NCI-H774 (cell line): Measurements from ENCODE around the gene CACNA1A.
"Not testable (repeated sequence)": the region's sequence is repeated elsewhere in the genome, so short reads cannot be mapped to it uniquely, and the experiment has no call there.

Experiments used
- DNase-seq: peaks from one replicate; lab custom pipeline; 2025; lab: John Stamatoyannopoulos, UW

CACNA1A gene

GRCh38 chr19:13427273-13428051, 78.8 kb downstream of the CACNA1A start:
- no peak for DNase-seq

- DNase-seq, result not testable (repeated sequence)
These were observed 80.4 kb downstream of the CACNA1A start for GRCh38 chr19:13425875-13426274.

GRCh38 chr19:13425151-13425550, 81.1 kb downstream of the CACNA1A start:
- no peak for DNase-seq

- no peak for DNase-seq
These were observed 85.5 kb downstream of the CACNA1A start for GRCh38 chr19:13420780-13421179.

GRCh38 chr19:13417054-13417453, 89.2 kb downstream of the CACNA1A start:
- no peak for DNase-seq

GRCh38 chr19:13411899-13412298, 94.4 kb downstream of the CACNA1A start:
- no peak for DNase-seq

GRCh38 chr19:13410946-13411345, 95.3 kb downstream of the CACNA1A start:
- no peak for DNase-seq

- DNase-seq, result no peak
These were observed 97.3 kb downstream of the CACNA1A start for GRCh38 chr19:13408889-13409518.

GRCh38 chr19:13404236-13404635, 102.0 kb downstream of the CACNA1A start:
- peak; percentile 38 for DNase-seq

- DNase-seq, result no peak
These were observed 104.9 kb downstream of the CACNA1A start for GRCh38 chr19:13401388-13401787.

- DNase-seq, result no peak
These were observed 106.0 kb downstream of the CACNA1A start for GRCh38 chr19:13400296-13400695.

- DNase-seq, result no peak
These were observed 106.5 kb downstream of the CACNA1A start for GRCh38 chr19:13399746-13400145.

- peak; percentile 5 for DNase-seq
These were observed 107.2 kb downstream of the CACNA1A start for GRCh38 chr19:13398780-13399726.

- no peak for DNase-seq
These were observed 108.1 kb downstream of the CACNA1A start for GRCh38 chr19:13398182-13398581.

GRCh38 chr19:13396250-13397080, 109.8 kb downstream of the CACNA1A start:
- no peak for DNase-seq

GRCh38 chr19:13382633-13382938, 123.7 kb downstream of the CACNA1A start:
- DNase-seq, result no peak

GRCh38 chr19:13381827-13382632, 124.2 kb downstream of the CACNA1A start:
- no peak for DNase-seq

GRCh38 chr19:13376537-13376936, 129.7 kb downstream of the CACNA1A start:
- no peak for DNase-seq

GRCh38 chr19:13373599-13373998, 132.7 kb downstream of the CACNA1A start:
- no peak for DNase-seq

- no peak for DNase-seq
These were observed 135.3 kb downstream of the CACNA1A start for GRCh38 chr19:13370948-13371347.
